ENCODE data around the gene OSBPL10.
"Not testable (repeated sequence)": the region's sequence is repeated elsewhere in the genome, so short reads cannot be mapped to it uniquely, and the experiment has no call there.

Gene OSBPL10

DNA sequence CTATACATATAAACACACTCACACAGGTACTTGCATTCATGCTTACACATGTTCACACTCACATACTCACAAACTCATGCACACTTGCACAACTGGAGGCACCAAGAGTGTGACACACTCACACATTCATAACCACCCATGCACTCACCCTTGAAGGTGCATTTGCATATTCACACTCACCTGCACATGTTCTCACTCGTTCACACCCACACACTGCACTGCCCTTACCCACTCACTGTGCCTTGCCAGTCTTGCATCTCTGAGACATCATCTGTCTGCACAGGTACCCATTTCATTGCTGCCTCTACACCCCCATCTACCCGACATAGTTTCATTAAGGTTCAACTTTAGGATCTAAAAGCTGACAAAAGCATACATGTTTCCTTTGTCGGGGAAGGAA is 95.8 kb downstream of the OSBPL10 start:
- no peak for DNase-seq

DNA sequence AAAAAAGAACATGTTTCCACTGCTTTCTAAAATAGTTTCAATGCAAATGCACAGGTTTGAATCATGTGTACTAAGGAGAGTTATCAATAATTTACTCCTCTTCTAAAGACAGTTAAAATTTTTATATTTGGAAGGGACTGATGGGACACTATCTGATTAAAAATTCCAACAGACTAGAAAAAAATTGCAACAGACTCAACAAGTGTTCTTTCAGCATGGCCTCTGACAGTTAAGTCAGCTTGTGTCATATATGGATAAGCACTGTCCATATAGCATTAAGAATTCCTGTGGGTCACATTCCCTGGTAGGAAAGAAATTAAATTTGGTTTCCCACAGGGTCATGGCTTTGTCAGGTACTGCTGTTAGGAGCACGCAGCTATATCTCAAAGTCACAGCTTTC is 96.8 kb downstream of the OSBPL10 start:
- DNase-seq, result no peak

DNA sequence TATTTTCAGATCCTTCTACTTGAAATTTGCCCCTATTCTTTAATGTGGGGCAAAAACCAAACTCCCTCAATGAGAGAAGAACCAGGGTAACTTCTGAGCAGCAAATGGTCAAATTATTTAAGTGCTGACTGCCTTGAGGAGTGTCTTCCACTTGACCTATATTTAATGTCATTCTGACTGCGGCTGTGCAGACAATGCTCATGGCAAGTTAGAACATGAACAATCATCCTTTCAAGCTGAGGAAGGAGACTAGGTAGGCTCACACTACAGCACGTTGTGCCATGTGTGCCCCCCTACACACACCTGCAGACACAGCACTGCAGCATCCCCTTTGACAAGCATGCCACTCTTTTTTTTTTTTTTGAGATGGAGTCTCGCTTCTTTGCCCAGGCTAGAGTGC is 98.2 kb downstream of the OSBPL10 start:
- DNase-seq, result no peak

DNA sequence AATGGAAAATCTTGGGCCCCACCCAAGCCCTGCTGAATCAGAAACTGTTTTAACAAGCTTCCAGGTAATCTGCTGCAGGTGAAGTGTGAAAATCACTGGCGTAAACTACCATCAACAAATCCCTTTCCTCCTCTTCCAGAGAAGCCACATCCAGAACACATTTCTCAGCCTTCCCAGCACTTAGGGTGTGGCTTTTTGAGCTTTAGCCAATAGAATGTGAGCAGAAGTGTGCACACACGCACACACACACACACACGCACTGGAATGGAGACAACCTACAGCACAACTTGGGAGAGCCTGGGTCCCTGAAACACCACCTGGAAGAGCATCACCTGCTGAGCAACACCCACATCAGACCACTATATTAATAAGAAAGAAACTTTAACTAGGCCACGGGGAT is 98.6 kb downstream of the OSBPL10 start:
- no peak for DNase-seq

DNA sequence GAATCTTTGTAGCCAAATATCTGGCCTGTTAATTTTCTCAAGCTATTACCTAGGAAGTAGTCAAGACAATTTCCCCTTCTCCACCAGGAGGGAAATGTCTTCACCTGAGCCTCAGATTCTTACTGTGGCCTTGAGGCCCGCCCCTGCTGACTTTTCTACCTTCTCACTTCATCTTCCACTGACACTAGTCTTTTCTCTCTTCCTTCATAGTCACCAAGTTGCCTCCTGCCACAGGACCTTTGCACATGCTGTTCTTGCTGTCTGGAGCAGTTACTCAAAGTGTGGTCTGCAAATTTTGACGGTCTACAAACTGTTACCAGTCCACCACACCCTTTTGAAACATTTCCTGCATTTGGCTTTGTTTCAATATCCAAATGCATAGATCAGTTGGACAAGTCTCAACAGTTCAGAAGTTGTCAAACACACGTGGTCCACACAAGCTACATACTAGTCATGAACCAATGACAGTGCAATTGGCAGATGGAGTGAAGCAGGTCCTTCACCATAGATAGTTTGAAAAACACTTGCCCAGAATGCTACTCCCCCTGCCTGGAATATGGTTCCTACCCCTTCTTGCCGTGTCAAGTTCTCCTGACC is 100.5 kb downstream of the OSBPL10 start:
- no peak for DNase-seq

DNA sequence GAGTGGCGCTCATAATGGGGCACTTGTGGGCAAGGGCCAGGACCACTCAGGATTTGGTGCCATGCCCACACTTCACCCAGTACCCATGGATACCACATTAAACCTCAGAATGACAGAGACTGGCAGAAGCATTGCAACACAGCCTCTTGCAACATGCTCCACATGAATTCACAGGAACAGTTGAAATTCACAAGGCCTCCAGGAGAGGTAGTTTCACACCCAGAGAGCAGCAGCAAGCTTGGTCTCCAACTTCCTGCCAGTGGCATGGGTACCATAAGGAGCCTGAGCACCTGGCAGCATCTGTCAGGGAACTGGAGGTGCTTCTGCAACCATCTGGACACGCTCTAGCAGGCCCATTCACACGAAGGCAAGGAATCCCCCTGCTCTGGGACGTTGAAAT is 101.0 kb downstream of the OSBPL10 start:
- no peak for DNase-seq

DNA sequence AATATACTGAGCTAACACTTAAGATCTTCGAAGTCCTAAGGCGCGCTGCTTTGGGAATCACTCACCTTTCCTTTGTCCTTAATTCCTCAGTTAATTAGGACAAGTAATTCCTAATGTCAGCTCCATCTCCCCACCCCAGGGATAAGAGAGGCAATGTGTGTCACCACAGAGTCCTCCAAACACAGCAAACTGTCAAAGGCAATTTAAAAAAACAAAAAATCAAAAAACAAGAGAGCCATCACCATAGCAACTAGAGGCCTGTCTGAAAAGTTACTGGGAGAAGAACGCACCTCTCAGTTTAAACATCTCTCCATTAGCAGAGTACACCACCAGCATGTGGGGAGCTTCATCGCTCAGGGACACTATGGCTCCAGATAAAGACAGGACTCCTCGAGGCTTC is 101.7 kb downstream of the OSBPL10 start:
- DNase-seq, result no peak

DNA sequence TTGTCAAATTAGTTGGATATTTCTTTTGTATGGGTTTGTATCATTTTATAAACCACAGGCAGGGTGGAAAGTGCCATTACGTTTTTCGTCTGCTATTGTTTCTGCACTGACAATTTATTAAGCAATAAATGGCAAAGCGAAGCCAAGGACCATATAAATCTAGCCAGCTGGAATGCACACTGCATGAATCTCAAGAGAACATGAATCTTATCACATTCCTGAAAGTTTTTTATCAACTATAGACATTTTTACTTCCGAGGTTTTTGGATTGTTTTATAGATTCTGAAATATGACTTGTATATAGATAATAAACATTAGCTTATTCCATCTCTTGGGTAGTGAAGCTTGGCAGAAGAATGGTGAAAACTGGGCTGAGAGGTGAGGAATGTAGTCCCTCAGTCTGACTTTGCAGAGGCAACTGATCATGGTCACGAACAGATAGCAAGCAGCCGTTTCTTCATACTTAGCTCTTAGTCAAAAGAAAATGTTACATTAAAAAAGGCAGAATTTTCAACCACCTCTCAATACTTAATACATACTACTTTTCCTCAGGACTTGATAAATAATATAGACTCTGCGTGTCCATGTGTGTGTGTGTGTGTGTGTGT is 102.7 kb downstream of the OSBPL10 start:
- DNase-seq, result no peak

DNA sequence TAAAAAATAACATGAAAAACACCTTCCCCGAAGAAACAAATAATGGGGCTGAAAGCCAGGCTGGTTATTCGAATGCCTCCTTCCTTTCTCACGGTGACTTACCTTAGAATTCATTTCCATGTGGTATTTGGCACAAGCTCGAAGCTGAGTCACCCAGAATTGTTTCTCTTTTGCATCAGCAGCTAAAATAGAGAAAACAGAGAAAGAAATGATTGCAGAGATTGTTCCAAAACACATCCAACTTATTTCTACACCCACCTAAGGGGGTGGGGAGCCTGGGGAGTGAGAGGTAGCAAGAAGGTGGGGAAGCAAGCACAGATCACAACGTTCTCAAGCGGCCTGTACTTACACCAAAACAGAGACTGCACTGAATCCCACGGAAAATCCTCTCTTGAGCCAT is 104.7 kb downstream of the OSBPL10 start:
- DNase-seq, result no peak

DNA sequence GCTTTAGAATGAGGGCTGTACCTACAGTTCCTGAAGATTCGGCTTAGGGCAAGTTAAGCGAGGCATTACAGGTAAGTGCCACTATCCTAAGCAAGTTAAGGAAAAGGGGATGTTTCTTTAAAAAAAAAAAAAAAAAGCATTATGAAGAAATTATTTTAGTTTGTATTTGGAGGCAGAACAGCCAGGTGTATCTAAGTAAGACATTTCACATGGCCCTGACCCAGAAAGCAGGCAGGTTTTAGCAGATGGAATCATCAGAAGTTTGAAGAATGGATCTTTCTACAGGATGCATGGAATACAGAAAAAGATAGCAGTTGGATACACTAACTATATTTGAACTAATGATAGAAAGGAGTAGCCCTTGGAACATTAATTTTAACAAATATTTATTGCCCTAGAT is 105.6 kb downstream of the OSBPL10 start:
- no peak for DNase-seq

DNA sequence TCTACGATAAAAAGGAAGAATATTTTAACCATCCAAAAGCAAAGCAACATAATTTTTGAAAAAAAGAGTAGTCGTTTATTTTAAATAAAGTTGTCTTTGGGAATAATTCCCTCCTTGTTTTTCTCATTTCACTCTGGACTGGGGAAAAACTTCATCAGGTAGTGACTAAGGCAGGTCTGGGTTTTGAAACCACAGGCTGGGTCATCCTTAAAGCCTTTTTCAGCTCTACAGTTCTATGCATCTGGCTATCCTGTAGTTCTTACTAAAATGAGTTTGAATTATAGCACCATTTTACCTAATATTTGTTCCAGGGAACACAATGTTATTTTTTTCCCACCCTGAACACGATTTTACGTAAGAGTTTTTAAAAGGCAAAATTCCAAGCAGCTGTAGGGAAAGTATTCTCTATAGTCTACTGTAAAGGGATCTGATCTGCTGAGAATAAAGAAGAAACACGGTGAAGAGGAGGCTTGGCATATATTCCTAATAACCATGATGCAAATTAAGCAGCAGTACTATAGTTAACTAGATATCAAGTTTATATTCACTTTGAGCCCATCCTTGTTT is 107.7 kb downstream of the OSBPL10 start:
- DNase-seq, result no peak

DNA sequence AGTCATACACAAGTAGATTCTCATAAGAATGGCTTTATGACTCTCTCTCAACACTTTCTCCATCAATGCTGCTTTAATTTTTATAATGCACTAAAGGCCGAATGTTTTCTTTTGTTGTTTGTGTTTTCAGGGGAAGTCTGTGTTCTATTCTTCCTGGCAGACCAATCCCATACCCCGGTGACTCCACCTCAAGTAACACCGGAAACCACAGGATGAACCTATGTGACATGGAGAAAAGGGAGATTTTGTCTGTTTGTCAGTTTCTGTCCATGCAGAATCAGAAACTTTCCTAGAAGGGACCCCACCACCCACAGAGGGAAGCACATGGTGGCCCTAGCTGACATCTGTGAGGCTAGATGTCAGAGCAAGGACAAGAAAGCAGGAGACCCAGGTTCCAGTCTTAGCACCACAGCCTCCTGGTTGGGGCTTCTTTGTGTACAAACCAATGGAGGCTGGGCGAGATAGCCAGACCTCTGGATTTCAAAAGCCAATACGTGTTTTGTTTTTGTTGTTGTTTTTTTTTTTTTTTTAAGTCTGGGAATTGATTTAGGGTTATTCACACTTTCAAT is 109.0 kb downstream of the OSBPL10 start:
- no peak for DNase-seq

DNA sequence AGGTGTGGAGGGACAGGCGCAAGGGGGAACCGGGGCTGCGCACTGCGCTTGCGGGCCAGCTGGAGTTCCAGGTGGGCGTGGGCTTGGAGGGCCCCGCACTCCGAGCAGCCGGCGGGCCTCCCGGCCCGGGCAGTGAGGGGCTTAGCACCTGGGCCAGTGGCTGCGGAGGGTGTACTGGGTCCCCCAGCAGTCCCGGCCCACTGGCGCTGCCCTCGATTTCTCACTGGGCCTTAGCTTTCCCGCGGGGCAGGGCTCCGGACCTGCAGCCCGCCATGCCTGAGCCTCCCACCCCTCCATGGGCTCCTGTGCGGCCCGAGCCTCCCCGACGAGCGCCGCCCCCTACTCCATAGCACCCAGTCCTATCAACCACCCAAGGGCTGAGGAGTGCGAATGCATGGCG is 111.0 kb downstream of the OSBPL10 start:
- DNase-seq, result not testable (repeated sequence)

DNA sequence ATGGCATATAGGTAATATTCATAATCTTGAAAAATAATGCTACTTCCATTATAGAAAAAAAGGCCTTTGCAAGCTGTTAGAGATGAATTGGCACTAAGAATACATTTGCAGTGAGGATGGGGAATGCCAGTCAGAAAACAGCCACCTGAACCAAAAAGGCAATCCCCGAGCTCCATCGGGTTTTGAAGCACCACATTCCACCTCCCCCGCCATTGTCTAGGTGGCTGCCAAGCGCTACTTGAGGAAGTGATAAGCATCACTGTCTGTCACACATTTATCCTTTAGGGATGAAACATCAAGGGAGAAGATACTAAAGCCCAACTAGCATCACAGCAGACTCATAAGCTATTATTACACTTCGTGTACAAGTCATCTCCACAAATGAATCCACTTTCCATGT is 112.8 kb downstream of the OSBPL10 start:
- DNase-seq, result no peak

DNA sequence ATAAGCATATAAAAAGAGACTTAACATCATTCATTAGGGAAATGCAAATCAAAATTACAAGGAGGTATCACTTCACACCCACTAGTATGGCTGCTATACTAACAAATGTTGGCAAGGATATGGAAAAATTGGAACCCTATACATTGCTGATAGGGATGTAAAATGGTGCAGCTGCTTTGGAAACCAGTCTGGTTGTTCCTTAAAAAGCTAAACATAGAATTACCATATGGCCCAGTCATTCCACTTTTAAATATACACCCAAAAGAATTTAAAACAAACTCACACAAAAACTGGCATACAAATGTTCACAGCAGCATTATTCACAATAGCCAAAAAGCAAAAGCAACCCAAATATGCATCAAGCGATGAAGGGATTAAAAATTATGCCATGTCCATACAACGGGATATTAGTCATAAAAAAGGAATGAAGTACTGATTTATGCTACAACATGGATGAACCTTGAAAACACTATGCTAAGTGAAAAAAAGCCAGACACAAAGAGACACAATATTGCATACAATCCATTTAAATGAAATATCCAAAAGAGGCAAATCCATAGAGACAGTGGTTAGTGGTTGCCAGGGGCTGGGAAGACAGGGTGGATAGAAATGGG is 118.3 kb downstream of the OSBPL10 start:
- DNase-seq, result no peak

DNA sequence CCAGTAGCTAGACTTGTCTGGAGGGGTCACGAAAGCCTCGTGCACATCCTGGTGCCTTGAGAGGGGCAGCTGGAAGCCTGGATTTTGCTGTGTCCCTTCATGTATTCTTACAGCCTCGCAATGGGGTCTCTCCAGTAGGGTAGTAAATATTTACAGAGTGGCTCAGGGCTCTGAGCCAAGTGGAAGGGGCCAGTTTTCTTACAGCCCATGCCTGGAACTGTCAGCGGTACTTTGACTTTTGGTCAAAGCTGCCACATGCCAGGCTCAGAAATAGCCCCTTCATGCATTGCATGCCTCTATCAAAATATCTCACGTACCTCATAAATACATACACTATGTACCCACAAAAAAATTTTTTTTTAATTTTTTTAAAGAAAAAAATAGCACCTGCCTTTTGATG is 119.2 kb downstream of the OSBPL10 start:
- no peak for DNase-seq

DNA sequence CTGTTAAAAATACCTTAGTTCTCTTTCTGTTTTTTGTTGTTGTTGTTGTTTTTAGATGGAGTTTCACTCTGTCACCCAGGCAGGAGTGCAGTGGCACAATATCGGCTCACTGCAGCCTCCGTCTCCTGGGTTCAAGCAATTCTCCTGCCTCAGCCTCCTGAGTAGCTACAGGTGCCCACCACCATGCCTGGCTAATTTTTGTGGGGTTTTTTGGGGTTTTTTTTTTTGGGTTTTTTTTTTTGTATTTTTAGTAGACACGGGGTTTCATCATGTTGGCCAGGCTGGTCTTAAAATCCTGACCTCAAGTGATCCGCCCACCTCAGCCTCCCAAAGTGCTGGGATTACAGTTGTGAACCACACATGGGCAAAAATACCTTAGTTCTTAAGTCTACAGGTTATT is 120.4 kb downstream of the OSBPL10 start:
- DNase-seq, result not testable (repeated sequence)

DNA sequence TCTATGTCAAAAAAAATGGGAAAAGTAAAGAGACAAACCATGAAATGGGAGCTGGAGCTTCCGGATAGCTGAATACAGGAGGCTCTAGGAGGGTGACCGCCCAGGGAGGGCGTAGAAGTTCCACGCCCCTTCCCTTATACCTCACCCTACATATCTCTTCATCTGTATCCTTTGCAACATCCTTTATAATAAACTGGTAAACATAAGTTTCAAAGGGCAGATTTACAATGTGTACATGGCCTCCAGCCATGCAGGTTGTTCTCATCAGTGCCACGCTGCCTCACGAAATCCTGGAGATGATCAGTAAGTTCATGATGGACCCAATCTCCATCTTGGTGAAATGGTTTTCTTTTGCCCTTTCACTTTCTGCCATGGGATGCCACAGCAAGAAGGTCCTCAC is 121.8 kb downstream of the OSBPL10 start:
- no peak for DNase-seq

DNA sequence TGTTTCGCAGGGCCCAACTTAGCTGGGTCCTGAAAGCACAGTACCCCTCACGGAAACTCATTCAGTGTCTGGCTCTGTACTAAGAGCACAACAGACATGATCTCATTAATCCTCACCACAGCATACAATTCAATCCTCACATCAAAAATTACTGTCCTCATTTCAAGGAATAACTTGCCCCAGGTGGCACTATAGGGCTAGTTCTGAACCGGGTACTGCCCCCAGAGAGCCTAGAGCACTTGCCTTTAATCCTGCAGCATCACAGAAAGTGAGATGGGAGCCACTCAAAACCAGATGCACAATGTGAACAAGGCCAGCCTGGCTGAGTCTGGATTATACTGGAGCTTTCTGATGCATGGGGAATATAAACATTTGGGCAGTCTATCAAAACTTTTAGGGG is 122.6 kb downstream of the OSBPL10 start:
- DNase-seq, result no peak

DNA sequence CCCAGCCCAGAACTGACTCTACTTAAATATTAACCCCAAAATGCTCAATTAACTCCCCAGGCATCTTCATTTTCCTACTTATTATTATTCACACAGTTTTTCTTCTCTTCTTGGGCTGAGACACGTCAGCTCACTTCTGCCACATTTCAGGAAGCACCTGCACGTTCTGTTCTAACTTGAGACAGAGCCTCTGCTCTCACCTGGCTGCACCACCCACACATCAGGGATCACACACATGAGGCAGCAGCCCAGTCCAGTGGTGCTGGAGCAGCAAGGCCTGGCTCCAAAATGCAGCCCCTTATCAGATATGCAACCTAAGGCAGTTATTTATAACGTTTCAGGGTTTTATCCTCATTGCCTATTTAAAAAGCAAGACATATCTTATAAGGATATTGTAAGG is 127.5 kb downstream of the OSBPL10 start:
- no peak for DNase-seq

DNA sequence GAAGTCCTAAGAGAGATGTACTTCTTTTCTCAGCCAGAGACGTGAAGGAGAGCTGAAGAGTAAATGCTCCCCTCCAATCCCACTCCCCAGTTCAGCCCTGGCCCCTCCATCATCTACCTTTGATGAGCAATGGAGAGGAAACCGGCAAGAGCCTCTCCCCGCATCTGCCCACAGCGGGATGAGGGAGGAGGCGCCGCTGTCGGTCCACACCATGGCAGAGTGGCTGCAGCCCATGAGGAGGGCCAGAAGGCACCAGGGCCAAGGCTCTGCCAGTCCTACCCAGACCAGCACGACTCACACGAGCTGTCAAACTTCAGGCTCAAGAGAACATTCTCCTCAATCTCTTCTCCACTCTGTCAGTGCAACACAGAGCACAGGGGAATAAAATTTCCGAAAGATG is 129.8 kb downstream of the OSBPL10 start:
- DNase-seq, result no peak

DNA sequence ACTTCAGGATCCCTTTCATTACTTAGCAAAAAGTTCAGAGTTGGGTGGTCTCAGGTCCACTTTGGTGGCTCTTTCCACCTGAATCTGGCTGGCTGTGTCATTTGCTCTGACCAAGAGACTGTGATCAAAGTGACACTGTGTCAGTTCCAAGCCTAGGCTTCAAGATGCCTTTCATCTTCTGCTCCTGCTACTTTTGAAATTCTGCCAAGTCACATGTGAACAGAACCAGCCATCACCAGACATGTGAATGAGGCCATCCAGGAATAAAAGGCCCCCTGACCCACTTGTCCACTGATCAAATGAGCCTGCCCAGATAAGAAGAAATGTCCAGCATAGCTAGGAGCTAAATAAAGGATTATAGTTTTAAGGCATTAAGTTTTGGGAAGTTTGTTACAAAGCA is 132.2 kb downstream of the OSBPL10 start:
- DNase-seq, result no peak

DNA sequence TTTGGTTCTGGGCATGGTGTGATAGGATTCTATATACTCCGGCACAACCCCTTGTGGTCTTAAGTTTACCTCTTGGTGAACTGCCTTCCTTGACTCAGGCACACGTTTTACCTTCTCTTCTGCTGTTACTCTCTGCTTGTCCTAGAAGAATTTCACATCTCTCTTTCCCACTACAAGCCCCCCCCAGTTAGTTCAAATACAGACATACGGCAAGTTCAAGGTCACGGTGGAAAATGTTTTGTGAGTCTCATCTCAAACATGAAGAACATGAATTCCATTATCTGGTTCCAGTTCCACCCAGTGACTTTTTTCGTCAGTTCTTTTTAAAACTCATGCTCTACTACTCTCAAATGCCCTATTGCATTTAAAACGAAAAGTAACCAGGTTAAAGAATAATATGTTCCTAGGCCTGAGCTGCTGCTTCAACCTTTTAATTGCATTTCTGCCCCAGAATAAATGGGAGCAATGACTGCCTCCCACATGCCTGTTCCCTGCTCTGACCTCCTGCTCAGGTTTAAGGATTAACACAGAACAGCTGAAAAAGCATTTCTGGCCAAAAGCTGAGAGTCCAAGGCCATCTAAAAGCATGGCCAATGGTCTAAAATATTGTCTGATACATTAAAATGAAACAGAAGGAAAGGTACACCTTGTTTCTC is 132.8 kb downstream of the OSBPL10 start:
- no peak for DNase-seq

DNA sequence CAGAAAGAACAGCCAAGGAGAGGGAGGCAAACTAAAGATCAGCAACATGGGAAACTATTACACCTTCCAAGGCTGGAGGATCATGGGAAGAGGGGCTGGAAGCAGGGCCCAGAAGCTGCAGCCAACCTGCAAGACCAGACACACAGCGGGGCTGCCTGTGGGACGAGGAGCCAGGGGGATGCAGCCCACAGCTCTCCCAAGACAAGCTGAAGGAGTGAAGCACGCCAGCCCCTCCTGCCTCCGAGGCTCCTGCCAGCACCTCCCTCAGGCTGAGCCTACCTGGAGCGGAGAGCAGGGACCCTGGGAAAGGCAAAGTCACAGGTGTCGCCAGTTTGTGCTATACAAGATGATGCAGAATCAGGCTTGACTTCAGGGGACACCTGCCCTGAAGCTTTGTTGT is 133.3 kb downstream of the OSBPL10 start:
- DNase-seq, result no peak
